ENCODE results near the gene MYO5C.
"Not testable (repeated sequence)": the region's sequence is repeated elsewhere in the genome, so short reads cannot be mapped to it uniquely, and the experiment has no call there.

Gene MYO5C

GRCh38 chr15:52170199-52170598 is 125.4 kb downstream of the MYO5C start:
- not testable (repeated sequence) for DNase-seq (ENCODE audit: low spot score)

DNA sequence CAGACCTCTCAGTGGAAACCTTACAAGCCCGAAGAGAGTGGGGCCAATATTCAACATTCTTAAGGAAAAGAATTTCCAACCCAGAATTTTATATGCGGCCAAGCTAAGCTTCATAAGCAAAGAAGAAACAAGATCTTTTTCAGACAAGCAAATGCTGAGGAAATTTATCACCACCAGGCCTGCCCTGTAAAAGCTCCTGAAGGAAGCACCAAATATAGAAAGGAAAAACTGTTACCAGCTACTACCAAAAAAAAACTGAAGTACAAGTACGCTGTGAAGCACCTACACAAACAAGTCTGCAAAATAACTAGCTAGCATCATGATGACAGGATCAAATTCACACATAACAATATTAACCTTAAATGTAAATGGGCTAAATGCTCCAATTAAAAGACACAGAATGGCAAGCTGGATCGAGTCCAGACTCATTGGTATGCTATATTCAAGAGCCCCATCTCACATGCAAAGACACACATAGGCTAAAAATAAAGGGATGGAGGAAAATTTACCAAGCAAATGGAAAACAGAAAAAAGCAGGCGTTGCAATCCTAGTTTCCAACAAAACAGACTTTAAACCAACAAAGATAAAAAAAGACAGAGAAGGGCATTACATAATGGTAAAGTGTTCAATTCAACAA is 130.0 kb downstream of the MYO5C start:
- DNase-seq (ENCODE audit: low spot score): not testable (repeated sequence)

GRCh38 chr15:52164631-52165265 is 130.9 kb downstream of the MYO5C start:
- DNase-seq (ENCODE audit: low spot score): no peak

GRCh38 chr15:52163321-52164190 is 132.0 kb downstream of the MYO5C start:
- peak; percentile 65 for DNase-seq (ENCODE audit: low spot score)

DNA sequence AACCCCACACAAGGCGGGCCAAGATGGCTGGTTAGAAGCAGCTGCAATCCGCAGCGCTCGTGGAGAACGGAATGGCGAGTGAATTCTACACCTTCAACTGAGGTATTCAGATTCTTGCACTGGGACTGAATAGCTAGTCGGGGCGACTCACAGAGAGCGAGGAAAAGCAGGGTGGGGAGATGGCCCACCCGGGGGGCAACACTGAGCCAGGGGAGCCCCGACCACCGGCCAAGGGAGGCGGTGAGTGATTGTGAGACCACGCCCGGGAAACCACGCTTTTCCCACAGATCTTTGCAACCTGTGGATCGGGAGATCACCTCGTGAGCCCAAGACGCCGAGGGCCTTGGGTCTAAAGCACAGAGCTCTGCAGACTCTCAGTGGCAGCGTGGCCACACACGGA is 132.7 kb downstream of the MYO5C start:
- DNase-seq (ENCODE audit: low spot score): no peak

DNA sequence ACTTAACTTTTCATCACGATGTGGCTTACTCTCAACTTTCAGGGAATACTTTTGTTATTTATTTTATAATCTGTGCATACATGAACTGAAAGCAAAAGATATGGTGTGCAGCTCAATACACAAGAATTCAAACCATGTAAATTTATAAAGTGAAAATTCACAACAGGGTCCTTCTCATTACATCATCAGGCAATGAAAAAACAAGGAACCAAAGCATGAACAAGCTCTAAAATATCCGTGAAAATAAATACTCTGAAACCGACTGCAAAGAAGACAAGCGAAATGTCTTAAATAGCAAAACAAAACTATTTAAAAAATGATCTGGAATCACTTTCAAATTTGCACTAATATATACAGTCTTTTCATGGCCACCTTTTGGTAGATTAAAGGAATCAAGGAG is 133.3 kb downstream of the MYO5C start:
- DNase-seq (ENCODE audit: low spot score): no peak

GRCh38 chr15:52161406-52161966 is 134.1 kb downstream of the MYO5C start:
- DNase-seq (ENCODE audit: low spot score): no peak

DNA sequence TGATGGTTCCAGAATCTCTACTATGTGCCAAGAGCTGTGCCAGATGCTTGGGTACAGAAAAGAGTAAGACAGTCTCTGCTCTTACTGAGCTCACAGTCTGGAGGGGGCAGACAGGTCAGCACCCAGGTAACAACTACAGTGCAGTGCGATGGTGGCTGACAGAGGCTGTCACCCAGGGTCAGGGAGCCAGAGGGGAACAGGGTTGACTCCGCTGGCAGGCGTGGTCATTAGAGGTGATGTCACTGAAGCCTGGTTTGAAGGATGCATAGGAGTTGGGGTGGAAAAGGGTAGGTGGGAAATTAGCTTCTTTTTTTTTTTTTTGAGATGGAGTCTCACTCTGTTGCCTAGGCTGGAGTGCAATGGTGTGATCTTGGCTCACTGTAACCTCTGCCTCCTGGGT is 136.0 kb downstream of the MYO5C start:
- DNase-seq (ENCODE audit: low spot score): no peak

DNA sequence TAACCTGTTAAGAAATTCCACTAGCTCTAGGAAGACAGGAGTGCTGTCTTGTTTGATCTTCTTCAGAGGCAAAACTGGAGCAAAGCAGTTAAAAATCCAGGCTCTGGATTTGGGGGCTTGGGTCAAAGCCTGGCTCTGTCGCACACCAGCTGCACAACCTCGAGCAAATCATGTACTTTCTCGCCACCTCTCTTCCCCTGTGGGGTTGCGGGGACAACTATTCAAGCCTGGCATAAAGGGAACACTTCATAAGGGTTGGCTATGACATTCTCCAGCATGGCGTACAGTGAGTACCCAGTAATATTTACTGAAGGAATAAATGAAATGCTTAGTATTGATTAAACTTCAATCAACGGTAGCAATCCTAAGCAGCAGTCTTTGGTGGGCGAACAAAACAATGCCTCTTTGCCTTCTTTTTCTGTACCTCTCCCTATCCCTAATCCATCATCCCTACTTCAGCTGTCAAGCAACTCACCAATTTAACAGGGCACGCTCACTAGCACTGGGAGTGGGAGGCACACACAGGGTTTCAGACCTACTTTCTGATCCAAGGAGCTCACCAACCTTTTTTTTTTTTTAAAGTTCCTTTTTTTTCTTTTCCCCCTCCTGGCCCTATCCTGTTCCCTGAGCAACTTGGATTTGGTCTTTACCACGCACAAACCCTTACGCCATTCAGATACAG is 137.4 kb downstream of the MYO5C start:
- DNase-seq (ENCODE audit: low spot score): no peak

- no peak for DNase-seq (ENCODE audit: low spot score)
Observed at GRCh38 chr15:52155878-52156277, 139.7 kb downstream of the MYO5C start.

- no peak for DNase-seq (ENCODE audit: low spot score)
Observed at GRCh38 chr15:52154896-52155865, 140.4 kb downstream of the MYO5C start.

DNA sequence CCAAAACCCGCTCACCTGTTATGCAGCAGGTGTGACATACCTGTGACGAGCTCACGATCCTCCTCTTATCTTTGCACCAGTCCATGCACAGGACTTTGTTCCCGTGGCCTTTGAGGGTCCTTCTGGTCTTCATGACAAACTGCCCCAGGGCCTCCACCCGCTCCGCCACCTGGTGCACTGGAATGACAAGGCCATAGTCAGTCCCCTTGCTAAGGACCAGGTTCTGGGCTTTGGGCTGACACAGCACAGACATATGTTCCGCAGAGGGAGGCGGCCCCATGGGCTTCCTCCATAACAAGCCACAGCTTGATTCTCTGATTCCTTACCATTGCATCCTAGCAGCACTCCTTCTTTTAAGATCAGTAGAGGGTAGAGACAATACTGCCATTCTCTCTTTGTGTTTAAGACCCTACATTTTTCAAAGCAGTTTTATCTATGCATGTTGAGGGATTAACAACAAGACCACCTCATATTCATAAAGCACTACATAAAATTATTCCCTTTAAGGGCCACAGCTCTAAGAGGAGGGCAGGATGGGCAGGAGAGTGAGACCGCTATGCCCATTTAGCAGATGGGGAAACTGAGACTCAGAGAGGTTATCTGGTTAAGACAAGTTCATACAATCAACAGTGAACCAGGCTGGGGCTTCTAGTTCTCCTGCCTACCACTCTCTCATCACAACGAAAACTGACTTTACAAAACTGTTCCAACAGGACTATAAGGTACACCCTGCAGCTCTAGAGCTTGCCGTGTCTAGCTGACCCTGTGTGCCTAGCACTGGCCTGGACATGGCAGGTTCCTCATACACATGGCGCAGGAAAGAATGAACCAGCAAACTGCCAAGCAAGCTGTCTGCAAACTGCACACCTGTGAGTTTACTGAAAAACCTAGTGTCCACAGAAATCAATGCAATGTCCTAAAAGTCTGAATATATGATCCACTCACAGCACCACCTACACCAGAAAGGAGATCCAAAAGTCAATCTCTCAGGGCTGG is 141.4 kb downstream of the MYO5C start:
- no peak for DNase-seq (ENCODE audit: low spot score)

DNA sequence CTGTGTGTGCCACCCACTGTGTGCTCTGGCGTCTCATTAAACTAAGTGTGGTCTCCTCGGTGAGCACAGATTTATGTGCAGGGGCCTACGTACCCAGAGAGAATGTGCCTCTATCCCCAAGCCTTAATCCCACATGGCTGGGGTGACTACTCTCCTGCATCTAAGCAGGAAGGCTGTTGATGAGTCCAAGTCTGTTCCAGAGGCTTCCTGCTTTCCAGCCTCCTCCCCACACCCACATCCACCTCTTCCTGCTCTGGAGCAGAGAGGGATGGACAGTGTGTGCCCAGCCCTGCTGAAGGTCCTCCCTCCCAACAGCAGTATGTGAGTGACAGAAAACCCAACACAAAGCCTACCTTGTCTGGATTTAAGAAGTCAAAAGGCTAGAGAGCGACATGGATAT is 144.3 kb downstream of the MYO5C start:
- DNase-seq (ENCODE audit: low spot score): no peak

GRCh38 chr15:52150871-52151270 is 144.7 kb downstream of the MYO5C start:
- no peak for DNase-seq (ENCODE audit: low spot score)

- DNase-seq (ENCODE audit: low spot score): no peak
Observed at GRCh38 chr15:52150043-52150825, 145.4 kb downstream of the MYO5C start.

DNA sequence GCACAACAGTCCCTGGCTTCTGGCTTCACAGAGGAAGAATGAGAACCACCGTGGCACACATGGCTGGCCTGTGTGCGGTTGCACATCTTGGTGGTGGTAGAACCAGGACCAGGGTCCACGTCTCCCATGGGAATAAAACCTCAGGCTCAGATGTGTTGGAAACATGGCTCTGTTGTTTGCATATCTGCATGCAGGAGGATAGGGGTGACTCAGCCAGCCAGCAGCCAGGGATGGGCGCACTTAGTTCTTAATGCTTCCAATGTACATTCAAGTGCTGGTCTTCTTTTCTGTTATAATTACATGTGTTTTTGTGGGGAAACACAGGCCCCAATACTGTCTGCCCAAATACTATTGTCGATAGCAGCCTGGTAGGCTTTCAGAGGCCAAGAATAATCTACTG is 147.2 kb downstream of the MYO5C start:
- no peak for DNase-seq (ENCODE audit: low spot score)

- no peak for DNase-seq (ENCODE audit: low spot score)
Observed at GRCh38 chr15:52146776-52147175, 148.8 kb downstream of the MYO5C start.

GRCh38 chr15:52146261-52146660 is 149.3 kb downstream of the MYO5C start:
- DNase-seq (ENCODE audit: low spot score): no peak

- DNase-seq (ENCODE audit: low spot score): no peak
Observed at GRCh38 chr15:52144656-52145178, 150.9 kb downstream of the MYO5C start.

All from ecto neural progenitor cell (in vitro differentiated cells).